Cerebellar nuclear complex (tissue), 1 donor: Measurements from ENCODE around the gene PDE4B.

ENCODE experiments used
- DNase-seq, 2 experiments: peaks; one replicate each; lab custom pipeline; 2025; lab: John Stamatoyannopoulos, UW

The PDE4B gene

DNA sequence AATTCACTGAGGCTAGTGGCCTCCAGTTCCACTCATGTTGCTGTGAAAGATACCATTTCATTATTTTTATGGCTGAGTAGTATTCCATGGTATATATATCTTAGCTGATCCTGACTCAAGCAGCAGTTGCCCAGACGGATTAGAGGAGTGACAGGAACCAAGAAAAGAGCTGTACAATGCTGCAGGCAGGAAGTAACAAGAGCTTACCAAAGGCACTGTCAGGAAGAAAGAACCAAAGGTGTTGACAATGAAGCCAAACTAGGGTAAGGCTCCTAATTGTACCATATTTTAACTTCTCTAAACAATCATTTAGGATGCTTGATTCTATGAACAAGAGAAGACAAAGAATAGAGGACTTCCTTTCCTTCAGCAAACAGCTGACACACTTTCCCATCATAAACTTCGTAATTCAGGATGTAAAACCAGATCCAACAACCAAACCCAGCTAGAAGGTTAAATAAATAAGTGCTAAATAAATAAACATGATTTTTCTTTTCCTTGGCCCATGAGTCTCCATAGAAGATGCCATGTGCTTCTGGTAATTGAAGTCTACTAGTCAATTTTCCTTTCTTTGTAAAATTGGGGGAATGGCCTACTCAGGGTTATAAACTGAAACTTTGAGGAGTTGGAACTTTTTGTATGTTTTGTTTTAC is 493.0 kb downstream of the PDE4B start:
- no peak for DNase-seq

DNA sequence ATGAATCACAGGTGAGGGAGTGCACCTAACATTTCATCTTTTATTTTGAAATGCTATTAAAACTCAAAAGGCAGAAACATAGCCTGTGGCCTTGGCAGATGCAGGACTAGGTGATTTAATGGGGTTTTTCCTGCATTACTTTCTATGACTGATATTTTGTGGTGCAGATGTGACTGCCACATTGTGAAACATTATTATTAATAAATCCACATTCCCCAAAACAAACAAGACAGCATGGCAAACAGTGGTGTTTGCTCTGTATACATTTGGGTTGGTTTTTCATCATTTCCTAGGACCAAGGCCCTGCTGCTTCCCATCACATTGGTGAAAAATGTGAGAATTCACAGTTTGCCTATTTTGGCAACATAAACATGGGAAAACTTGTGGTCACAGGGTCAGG is 493.6 kb downstream of the PDE4B start:
- no peak for DNase-seq

DNA sequence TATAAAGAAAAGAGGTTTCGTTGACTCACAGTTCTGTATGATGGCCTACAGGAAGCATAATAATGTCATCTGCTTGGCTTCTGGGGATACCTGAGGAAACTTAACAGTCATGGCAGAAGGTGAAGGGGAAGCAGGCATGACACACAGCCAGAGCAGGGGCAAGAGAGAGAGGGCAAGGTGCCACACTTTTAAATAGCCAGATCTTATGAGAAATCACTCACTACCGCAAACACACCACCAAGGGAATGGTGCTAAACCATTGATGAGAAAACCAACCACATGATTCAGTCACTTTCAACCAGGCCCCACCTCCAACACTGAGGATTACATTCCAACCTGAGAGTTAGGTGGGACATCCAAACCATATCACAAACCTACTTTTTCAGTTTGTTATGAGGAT is 495.4 kb downstream of the PDE4B start:
- DNase-seq, result no peak

DNA sequence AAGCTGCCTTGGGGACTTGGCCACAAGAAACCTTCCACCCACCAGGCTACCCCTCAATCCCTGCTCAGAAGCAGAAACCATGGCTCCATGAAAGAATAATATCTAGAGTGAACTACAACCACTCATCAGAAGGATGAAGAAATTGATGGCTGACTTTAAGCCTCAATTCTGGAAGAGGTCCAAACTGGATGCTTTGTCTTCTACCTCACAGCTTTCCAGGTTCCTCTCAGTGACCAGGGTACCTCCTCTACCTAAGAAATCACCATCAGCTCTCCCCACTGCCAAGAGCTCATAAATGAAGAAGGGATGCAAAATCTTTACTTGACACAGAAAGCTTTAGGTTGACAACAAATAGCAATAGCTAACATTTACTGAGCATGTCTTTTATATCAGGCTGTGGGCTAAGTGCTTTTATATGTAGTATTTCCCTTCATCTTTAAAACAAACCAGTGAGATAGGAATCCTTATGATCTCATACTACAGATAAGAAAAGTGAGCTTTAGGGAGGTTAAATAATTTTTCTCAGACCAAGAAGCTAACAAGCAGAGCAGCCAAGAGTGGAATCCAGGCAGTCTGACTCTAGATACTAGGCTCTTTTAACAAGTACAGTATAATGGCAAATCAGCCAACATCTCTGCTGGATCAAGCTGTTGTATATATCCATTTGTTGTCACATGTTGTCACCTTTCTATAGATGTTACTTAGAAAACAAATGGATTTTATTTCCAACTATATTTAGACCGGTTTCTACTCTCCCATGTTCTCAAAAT is 498.3 kb downstream of the PDE4B start:
- no peak for DNase-seq

DNA sequence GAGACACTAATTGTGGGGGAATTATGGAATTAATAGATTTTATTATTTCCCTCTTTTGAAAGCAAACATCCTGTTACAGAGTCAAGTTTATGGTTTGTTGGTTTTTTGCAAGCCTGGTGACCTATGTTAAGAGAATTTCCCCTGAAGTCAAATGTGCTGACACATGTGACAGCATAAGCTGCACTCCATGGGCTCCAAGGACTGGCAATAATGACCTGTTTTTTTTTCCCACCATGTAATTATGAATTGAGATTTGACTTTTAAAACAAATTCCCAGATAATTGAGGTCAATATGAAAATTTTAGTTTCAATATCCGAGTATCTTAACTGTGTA is 498.8 kb downstream of the PDE4B start:
- no peak for DNase-seq

DNA sequence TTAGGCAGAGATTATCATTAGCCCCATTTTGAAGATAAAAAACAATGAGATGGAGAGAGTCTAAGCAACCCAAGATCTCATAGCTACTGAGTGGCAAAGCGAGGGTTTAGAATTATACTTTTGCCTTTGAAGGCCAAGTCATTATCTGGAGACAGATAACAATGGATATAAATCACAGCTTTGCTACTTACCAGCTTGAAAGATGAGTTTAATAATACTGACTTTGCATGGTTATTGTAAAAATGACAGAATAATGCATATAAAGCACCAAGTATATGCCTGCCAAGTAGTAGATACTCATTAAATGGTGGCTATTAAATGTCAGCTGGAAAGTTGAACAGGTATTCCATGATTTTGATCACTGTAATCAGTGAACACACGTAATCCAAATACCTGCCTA is 499.6 kb downstream of the PDE4B start:
- no peak for DNase-seq

DNA sequence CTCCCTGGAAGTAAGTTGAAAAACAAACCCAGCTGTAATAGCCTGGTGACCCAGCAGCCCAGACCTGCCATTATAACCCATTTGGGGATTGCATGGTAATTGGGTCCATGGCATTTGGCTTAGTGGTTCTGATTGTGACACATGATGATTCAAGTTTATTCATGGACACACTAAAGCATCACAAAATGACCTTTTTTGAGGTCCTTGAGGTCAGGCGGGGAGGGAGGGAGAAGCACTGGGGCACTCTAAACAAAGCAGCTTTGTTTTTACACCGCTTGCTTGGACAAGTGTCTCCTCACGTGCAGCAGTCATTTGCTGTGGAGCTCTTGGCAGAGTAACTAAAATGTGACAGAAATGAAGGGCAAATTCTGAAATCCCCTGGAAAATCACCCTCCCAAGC is 500.2 kb downstream of the PDE4B start:
- DNase-seq, result no peak

DNA sequence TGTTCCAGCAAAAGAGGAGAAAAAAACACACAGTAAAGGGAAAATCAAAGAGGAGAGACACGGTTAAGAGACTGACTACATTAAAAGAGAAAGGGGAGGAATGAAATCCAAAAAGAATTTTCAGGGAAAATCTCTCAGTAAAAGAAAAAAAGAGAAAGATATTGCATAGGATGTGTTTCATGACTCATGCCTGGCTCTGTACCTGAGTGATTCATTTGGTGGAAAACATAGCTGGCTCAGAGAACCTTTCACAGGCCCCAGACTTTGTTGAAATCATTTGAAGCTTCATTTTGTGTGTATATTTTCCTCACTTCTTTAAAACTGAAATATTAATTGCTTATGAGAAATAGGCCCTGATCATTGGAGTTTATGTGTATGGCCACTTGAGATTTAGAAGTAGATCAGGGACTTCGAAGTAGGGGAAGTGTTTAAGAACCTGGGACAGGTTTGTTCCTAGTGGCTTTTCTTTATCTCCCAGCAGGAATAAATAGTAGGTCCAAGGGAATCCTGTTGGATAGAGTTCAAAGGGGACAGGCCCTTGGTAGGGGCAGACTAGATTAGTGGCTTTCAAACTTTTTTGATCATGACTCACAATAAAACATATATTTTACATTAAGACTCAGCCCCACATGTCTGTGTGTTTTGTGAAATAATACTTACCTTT is 502.1 kb downstream of the PDE4B start:
- no peak for DNase-seq

DNA sequence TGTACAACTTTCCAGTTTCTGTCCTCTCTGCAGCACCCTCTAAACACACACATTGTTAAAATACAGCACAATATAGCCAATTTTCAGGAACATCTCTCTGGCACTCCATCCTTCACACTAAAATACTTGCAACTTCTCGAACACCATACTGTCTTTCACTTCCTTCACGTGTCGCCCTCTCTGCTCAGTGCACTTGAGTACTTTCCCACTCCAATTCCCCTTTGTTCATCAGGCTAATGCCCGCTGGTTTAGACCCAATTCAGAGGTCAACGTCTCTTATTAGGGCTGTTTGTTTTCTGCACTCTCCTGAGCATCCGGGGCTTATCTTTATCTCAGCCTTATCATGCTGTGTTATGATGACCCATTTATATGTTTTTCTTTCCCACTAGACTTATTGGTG is 503.1 kb downstream of the PDE4B start:
- DNase-seq, result no peak

DNA sequence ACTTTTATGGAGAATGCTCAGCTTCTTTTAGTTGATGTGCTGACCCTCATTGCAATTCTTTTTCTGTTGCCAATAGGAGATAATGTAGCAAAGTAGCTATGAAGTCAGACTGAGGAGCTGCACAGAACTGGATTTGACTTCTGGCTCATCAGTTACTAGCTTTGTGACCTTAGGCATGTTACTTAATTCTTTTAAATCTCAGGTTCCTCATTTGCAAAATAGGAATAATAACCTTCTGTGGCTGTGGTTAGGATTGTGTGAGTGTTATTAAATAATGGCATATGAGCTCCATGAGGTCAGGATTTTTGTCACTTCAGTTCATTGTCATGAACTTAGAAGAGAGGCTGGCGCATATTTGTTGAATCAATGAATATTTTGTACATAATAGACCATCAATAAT is 503.7 kb downstream of the PDE4B start:
- DNase-seq, result no peak

DNA sequence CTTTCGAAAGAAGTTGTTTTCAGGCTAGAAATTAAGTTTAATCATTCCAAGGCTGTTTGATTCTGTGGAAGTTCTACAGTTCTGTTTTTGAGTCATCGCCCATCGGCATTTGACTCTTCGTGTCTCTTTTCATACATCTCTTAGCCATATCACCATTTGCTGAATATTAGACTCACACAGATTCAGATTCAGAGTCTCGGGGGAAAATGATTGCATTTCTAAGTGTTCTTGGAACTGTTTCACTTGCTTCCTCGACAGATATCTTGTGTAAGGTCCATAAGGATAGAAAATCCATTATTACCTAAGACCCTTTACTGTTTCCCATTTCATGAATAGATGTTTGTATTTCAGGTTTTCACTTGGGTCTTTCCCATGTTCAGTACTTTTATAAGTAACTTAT is 504.3 kb downstream of the PDE4B start:
- DNase-seq, result no peak

DNA sequence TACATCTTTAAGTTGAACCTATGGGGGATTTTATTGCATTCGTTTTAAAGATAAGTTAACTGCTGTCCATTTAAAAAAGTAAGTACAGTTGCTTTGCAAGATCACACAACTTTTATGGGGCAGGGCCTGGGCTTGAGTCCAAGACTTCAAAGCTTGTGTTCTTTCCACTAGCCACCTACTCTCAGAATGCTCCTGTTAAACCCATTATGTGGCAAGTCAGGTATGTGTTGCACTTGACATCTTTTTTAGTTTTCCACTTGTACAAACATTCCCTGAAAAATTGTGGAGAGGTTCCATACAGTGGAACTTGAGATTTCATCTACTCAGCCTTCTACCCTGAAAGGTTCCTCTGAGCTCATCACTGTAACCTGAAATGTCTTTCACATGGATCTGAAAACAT is 505.8 kb downstream of the PDE4B start:
- DNase-seq, result no peak

DNA sequence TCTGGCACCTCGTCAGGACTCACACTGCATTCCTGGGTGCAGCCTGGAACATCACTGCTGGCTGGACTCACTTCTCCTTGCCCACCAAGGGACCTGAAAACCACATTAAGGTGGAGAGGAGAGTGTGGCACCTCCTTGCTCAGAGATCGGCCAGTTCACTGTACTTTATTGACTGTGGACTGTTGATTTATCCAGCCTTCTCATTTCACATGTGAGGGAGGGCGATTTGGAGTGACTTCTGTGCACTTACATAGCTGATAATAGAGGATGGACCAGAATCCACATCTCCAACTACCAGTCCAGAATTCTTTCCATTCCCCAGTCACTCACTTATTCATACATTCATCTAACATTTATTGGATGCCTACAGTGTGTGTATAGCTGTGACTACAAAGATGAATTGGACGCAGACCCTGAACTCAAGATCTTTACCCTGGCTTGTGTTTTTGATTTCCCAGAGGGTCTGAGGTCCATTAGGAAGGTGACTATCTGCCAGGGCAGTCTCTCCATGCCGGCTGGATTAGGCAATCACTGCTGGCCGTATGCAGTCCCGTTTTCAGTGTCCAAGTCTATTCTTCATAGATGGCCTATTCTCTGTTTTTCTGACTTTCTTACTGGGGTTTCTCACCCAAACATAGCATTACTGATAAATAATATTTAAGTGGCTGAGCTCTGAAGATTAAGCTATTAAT is 507.7 kb downstream of the PDE4B start:
- no peak for DNase-seq

DNA sequence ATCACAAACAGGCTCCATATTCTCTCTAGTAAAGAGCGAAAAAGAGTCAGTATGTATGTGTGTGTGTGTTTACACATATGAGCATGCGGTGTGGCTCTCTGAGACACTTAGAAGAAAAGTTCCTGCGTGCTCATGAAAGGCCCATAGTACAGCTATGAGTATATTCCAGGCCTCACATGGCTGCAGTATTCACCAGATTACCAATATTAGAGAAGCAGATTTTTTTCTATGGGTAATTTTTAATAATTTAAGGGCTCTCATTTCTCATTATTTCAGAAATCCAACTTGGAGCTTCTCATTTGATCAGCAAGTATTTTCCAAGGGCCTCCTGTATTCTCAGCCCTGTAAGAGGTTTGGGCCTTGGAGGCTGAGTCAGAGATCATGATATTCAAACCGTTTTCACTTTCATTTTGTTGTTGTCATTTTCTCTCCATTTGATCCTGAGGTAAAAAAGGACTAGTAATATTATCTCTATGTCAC is 508.3 kb downstream of the PDE4B start:
- DNase-seq, result no peak

DNA sequence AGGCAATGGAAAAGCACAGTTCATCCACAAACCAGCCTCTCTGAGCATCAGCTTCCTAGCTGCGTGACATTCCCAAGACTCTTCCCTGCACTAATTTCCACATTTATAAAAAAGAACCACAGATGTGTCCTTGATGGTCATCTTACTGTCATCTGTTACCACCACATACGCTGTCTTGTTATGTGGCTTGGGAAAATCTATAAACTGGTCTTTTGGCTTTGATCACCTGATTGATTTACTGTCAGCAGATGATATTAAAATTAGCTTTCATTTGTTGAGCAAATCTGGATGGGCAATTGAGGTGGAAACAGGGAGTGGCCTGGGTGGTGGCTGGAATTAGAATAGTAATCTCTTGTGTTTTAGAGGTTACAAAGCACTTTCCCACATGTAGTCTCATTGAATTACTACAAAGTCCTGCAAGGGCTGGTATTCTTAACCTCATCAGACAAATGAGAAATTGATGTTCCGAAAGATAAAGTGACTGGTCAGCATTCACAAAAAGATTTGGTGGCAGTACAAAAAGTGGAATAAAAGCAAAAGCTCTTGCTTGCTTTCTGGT is 509.6 kb downstream of the PDE4B start:
- DNase-seq, result no peak

DNA sequence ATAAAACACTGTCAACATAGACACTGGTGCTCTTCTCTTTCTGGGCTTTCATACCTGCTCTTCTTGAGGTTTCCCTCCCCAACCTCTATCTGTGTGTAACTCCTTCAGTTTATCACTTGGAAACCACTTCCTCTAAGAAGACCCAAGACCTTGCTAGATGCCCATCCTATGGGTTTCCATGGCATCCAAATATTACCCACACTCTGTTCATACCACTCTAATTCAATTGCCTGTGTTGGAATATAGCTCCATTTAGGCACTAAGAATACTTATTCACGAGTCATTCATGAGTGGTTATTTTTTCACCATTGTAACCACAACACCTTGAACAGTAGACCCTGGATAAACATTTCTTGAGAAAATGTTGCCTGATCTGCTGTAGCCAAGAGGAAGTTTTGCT is 510.1 kb downstream of the PDE4B start:
- DNase-seq, result no peak

DNA sequence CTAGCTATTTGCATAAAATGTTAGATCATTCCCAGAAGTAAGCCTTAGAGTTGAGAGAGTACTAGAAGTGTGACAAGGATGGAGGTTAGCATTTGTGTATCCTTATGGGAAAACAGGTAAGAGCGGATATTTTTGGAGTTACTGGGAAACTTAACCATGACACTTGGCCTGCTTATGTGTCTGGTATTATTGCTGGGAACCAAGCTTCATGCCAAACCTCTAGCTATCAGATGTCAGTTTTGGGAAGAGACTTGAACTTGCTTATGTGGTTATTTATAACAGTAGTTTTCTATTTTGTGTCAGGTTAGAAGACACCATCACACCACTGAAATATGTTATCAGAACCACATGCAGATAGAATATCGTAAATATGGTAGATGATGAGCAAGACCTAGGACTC is 511.0 kb downstream of the PDE4B start:
- no peak for DNase-seq

DNA sequence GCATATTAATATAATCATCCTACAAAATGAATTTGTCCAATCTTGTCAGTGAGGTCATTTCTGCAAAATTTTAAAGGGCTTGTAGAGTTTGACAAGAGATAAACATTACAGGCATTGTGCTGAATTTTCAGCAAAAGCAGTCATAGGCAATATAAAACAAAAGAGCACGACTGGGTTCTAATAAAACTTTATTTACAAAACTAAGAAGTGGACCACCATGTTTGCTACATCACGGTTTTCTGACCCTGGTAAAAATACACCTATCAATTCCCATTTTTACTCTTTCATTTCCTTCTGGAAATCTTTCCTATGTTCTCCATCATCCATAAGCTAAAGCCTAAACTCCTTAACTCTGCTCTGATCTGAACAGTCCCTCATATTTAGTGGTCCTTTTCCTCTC is 511.4 kb downstream of the PDE4B start:
- DNase-seq, result no peak

DNA sequence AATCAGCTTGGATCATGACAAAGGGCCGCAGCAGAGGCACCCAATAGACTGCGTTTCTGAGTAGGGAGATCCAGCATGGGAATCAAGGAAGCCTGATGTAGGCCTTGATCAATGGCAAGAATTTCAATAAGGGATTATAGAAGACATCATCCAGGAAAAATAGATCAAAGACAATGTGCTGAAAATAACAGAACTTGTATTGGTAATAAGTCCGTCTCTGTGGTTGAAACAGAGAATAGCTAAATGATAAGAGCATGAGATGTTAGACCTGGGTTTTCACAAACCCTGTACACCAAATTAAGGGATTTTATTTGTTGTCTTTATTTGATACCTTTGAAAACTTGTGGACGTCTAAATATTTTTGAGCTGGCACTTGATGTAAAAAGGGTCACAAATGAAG is 513.2 kb downstream of the PDE4B start:
- no peak for DNase-seq

DNA sequence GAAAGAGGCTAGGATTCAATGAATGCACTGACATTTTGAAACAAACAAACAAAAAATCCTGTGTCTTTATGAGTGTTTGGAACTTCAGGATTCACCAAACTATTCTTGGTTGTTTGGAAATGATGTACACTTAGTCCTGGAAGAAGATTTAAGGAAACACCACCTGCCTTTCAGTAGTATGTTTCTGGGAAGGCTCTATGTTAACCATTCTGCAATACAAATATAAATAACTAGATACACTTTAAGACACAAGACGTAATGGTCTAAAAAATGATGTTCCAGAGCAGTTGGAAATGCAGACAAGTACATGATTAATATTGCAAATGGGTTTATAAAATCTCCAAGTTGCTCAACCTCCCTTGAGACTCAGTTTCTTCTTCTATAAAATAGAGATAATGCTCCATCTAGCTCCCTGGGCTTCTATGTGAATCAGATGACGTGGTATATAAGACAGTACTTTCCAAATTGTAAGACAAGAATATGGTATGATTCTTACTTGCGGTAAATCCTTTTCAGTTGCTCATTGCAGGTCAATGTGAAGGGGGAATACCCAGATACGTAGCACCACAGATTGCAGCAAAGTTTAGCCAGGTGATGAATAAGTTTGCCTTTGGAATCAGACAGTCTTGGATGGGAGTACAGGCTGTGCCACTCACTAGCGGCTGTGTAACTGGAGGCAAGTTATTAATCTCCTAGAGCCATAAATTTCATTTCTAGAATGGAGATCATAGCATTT is 516.5 kb downstream of the PDE4B start:
- DNase-seq, result no peak

DNA sequence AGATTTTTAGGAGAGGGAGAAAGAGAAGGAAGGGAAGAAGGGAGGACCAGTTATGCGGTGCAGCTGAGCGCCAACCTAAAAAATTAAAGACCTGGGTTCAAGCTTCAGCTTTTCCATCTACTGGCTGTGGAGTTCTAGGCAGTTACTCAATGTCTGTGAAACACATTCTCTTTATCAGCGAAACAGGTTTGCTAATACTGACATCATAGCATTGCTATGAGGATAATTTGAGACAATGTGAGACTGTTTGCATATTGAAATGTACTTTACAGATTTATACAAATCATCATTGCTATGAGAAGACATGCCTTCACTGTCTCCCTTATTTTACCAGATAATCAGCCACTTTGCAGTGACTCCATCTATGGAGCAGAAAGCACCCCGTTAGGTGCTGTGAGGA is 518.4 kb downstream of the PDE4B start:
- DNase-seq, result no peak

DNA sequence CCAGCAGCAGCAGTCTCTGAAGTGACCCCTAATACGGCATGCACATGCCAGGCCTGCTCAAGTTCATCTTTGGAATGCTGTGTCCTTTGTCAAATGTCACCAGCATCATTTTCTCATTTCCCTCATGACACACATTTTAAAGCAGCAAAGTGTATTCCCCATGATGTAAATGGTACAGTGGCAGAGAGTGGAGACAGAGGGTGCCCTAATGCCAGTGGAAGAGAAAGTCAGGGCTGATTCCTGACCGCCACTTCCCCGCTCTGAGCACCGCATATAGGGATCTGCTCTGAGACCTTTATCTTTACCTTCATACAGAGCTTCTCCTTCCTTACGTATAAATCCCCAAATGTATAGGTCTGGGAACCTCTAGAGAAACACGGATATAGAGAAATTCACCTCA is 518.9 kb downstream of the PDE4B start:
- DNase-seq, result no peak
